ENCODE results near the gene HNRNPA2B1. TPM values are rescaled to one million over a fixed set of nuclear protein-coding genes. Genes with fewer than 3 reads are reported as not detected.

Gene HNRNPA2B1
- total RNA-seq, 3 donors from 2014 or later (not counting 1 experiment from before 2014, with no cell fraction given) = 473 to 627 (median 585) TPM

- H3K4me3 ChIP-seq (ENCODE audit: low read length) = no peak overlapping the region
Observed at GRCh38 chr7:26172048-26172447, 28.5 kb downstream of the HNRNPA2B1 start.

GRCh38 chr7:26171601-26172000 is 28.9 kb downstream of the HNRNPA2B1 start:
- intact Hi-C loops (cut with micrococcal nuclease) = no loop called here
- Mint-ChIP-seq H3K4me3 (no peak overlapping the region), H3K27ac (no peak overlapping the region), H3K27me3 (ENCODE audit: low read depth in 2 of 2) (no peaks in the 10 kb centered on the region), H3K36me3 (no peaks in the 10 kb centered on the region), H3K4me1 (peaks cover 12% of the 10 kb centered on the region in 2 donors), H3K9me3 (no peaks in the 10 kb centered on the region)
- peaks cover 17% of the 10 kb centered on the region for H3K4me1 ChIP-seq (ENCODE audit: control insufficient read depth, insufficient read depth, low read length)
- H3K27me3 ChIP-seq (ENCODE audit: control insufficient read depth, insufficient read depth, low read length) = no peaks in the 10 kb centered on the region
- H3K9me3 ChIP-seq (ENCODE audit: control insufficient read depth, insufficient read depth, low read length) = no peaks in the 10 kb centered on the region
- H3K4me3 ChIP-seq (ENCODE audit: low read length) = no peak overlapping the region
- no peak overlapping the region for H3K27ac ChIP-seq (ENCODE audit: low read length)
- no peak for TF ChIP-seq CTCF (IDR thresholded peaks at IDR 0.05)
- peaks cover 9% of the 10 kb centered on the region for H3K36me3 ChIP-seq (ENCODE audit: control insufficient read depth, insufficient read depth, low read length)
- DNase-seq (no peak), ATAC-seq (no peak)
- WGBS (ENCODE audit: insufficient coverage) = 100% methylated on average over 1 of the region's 2 CpGs

More at GRCh38 chr7:26172048-26172447, 28.5 kb downstream of the HNRNPA2B1 start:
- no peaks in the 10 kb centered on the region for H3K27me3 Mint-ChIP-seq (ENCODE audit: low read depth in 2 of 2)
- no peak for DNase-seq
- TF ChIP-seq CTCF (IDR thresholded peaks at IDR 0.05) = no peak
- Histone ChIP-seq H3K27me3 (ENCODE audit: control insufficient read depth, insufficient read depth, low read length) (no peaks in the 10 kb centered on the region), H3K27ac (ENCODE audit: low read length) (no peak overlapping the region), H3K9me3 (ENCODE audit: control insufficient read depth, insufficient read depth, low read length) (no peaks in the 10 kb centered on the region), H3K4me1 (ENCODE audit: control insufficient read depth, insufficient read depth, low read length) (peaks cover 12% of the 10 kb centered on the region), H3K36me3 (ENCODE audit: control insufficient read depth, insufficient read depth, low read length) (peaks cover 9% of the 10 kb centered on the region)
- intact Hi-C loops (cut with micrococcal nuclease) = no loop called here
- ATAC-seq = no peak
- H3K36me3 Mint-ChIP-seq = no peaks in the 10 kb centered on the region
- WGBS (ENCODE audit: insufficient coverage) = no CpG with 5 or more reads among the region's 1 CpG
- H3K4me3 Mint-ChIP-seq = no peak overlapping the region
- H3K27ac Mint-ChIP-seq = no peak overlapping the region
- peaks cover 7 to 8% of the 10 kb centered on the region in 2 donors for H3K4me1 Mint-ChIP-seq
- no peaks in the 10 kb centered on the region for H3K9me3 Mint-ChIP-seq

- H3K4me1 Mint-ChIP-seq = peaks cover 13 to 14% of the 10 kb centered on the region in 2 donors
- WGBS (ENCODE audit: insufficient coverage) = 100% methylated on average over 1 of the region's 1 CpG
- ATAC-seq = no peak
- Histone ChIP-seq H3K36me3 (ENCODE audit: control insufficient read depth, insufficient read depth, low read length) (peaks cover 9% of the 10 kb centered on the region), H3K4me3 (ENCODE audit: low read length) (no peak overlapping the region), H3K27me3 (ENCODE audit: control insufficient read depth, insufficient read depth, low read length) (no peaks in the 10 kb centered on the region), H3K4me1 (ENCODE audit: control insufficient read depth, insufficient read depth, low read length) (peaks cover 23% of the 10 kb centered on the region), H3K27ac (ENCODE audit: low read length) (no peak overlapping the region), H3K9me3 (ENCODE audit: control insufficient read depth, insufficient read depth, low read length) (no peaks in the 10 kb centered on the region)
- no peak for DNase-seq
- H3K36me3 Mint-ChIP-seq = no peaks in the 10 kb centered on the region
- no peak overlapping the region for H3K4me3 Mint-ChIP-seq
- no peak for TF ChIP-seq CTCF (IDR thresholded peaks at IDR 0.05)
- H3K9me3 Mint-ChIP-seq = no peaks in the 10 kb centered on the region
- intact Hi-C loops (cut with micrococcal nuclease) = no loop called here
- no peak overlapping the region for H3K27ac Mint-ChIP-seq
- no peaks in the 10 kb centered on the region for H3K27me3 Mint-ChIP-seq (ENCODE audit: low read depth in 2 of 2)
Observed at GRCh38 chr7:26170663-26171062, 29.9 kb downstream of the HNRNPA2B1 start.

DNA sequence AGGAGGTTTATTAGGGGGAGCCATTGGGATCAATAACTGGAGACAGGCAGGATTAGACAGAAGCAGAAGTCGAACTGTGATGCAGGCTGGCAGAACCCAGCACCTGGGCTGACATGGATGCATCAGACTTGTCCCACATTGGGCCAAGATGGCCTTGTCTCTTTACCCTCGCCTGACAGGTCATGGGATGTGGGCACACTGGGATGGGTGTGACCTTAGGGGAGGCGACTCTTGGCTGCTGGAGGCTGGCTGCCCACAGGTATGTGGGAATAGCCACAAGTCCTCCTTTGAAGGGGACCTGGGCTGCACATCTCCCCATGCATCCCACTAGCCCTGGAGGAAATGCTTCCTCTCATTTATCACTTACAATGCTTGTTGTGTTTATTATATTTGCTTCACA is 31.3 kb downstream of the HNRNPA2B1 start:
- TF ChIP-seq CTCF (IDR thresholded peaks at IDR 0.05) = no peak
- Mint-ChIP-seq H3K36me3 (no peaks in the 10 kb centered on the region), H3K9me3 (no peaks in the 10 kb centered on the region), H3K4me1 (peaks cover 13 to 14% of the 10 kb centered on the region in 2 donors), H3K4me3 (no peak overlapping the region), H3K27ac (no peak overlapping the region), H3K27me3 (ENCODE audit: low read depth in 2 of 2) (no peaks in the 10 kb centered on the region)
- intact Hi-C loops (cut with micrococcal nuclease) = no loop called here
- WGBS (ENCODE audit: insufficient coverage) = 63% methylated on average over 3 of the region's 3 CpGs
- no peak overlapping the region for H3K4me3 ChIP-seq (ENCODE audit: low read length)
- H3K36me3 ChIP-seq (ENCODE audit: control insufficient read depth, insufficient read depth, low read length) = peaks cover 9% of the 10 kb centered on the region
- no peaks in the 10 kb centered on the region for H3K27me3 ChIP-seq (ENCODE audit: control insufficient read depth, insufficient read depth, low read length)
- H3K27ac ChIP-seq (ENCODE audit: low read length) = no peak overlapping the region
- no peak for ATAC-seq
- H3K4me1 ChIP-seq (ENCODE audit: control insufficient read depth, insufficient read depth, low read length) = peaks cover 23% of the 10 kb centered on the region
- no peak for DNase-seq
- no peaks in the 10 kb centered on the region for H3K9me3 ChIP-seq (ENCODE audit: control insufficient read depth, insufficient read depth, low read length)
